PFSK-1 (cell line): ENCODE measurements around the gene NRARP.

Experiments
- FOXP2 ChIP-seq: optimal IDR thresholded peaks from 2 replicates; pipeline ENCODE3; 2011; ENCODE audit warnings: borderline replicate concordance, control low read depth, inconsistent platforms; ENCODE audit not compliant: insufficient read depth; ENCODE audit errors: extremely low read length, extremely low read depth
- POLR2AphosphoS5 ChIP-seq: IDR thresholded peaks from 2 replicates; pipeline ENCODE4 v1.6.1; 2012; ENCODE audit warnings: low read depth, mild to moderate bottlenecking, control low read depth, low read length, moderate library complexity
- SIN3A ChIP-seq: IDR thresholded peaks from 2 replicates; pipeline ENCODE4 v1.6.1; 2012; ENCODE audit warnings: mild to moderate bottlenecking, low read length, moderate library complexity, borderline replicate concordance; ENCODE audit not compliant: insufficient read depth
- TAF1 ChIP-seq: IDR thresholded peaks from 2 replicates; pipeline ENCODE4 v1.6.1; 2012; ENCODE audit warnings: low read length, control low read depth, borderline replicate concordance; ENCODE audit not compliant: insufficient read depth
- TF ChIP-seq, protein P1 (sequence below), 2 experiments: IDR thresholded peaks; 2 replicates each; pipeline versions ENCODE4 v1.6.1 to v1.8.0; 2011 to 2012; ENCODE audit warnings: low read depth in 2 of 2, low read length in 2 of 2, control low read depth in 1 of 2, inconsistent platforms in 1 of 2, mild to moderate bottlenecking in 1 of 2, moderate library complexity in 1 of 2; ENCODE audit not compliant: insufficient read depth in 1 of 2

Gene NRARP

DNA sequence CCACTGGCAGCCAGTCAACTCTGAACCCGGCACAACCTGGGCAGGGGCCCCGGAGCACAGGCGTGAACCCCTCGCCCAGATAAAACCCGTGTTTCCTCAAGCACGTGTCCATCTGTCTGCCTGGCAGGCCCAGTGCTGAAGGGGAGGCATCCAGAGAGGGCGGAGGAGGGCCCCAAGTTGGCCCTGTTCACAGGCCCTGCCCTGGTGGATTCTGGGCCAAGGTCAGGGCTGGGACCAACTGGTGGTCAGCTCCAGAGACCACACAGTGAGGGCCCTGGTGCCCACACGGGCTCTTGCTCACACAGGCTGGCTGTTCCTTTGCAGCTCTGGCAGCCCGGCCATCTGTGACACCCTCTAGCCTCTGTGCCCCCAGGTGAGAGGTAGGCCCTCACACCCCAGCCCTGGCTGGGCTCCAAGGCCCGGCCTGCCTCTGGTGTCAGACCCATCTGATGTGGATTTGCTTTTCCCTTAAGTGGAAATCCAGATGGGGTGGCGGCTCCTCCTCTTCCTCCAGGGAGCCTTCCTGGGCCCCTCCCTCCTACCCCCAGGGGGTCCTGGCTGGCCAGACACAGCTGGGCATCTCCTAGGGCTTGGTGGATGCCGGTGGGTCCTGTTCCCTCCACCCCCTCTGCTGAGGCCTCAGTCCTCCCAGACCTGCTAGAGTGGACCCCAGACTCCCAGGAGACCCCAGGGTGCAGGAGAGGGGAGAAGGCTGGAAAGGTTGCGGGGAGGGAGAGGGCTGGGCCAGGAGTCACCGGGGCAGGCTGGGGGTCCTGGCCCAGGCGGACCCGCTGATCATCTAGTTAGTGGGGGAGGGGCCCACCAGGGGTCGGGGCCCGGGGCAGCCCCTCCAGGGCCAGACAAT is 51.5 kb downstream of the NRARP start:
- TF ChIP-seq TAF1 (no peak), FOXP2 (no peak), SIN3A (no peak), POLR2AphosphoS5 (no peak)
- TF ChIP-seq, protein P1, sequence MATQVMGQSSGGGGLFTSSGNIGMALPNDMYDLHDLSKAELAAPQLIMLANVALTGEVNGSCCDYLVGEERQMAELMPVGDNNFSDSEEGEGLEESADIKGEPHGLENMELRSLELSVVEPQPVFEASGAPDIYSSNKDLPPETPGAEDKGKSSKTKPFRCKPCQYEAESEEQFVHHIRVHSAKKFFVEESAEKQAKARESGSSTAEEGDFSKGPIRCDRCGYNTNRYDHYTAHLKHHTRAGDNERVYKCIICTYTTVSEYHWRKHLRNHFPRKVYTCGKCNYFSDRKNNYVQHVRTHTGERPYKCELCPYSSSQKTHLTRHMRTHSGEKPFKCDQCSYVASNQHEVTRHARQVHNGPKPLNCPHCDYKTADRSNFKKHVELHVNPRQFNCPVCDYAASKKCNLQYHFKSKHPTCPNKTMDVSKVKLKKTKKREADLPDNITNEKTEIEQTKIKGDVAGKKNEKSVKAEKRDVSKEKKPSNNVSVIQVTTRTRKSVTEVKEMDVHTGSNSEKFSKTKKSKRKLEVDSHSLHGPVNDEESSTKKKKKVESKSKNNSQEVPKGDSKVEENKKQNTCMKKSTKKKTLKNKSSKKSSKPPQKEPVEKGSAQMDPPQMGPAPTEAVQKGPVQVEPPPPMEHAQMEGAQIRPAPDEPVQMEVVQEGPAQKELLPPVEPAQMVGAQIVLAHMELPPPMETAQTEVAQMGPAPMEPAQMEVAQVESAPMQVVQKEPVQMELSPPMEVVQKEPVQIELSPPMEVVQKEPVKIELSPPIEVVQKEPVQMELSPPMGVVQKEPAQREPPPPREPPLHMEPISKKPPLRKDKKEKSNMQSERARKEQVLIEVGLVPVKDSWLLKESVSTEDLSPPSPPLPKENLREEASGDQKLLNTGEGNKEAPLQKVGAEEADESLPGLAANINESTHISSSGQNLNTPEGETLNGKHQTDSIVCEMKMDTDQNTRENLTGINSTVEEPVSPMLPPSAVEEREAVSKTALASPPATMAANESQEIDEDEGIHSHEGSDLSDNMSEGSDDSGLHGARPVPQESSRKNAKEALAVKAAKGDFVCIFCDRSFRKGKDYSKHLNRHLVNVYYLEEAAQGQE (IDR thresholded peaks at IDR 0.05; ENCODE audit: insufficient read depth in 1 of 2, low read depth in 2 of 2, low read length in 2 of 2) = no peak
